GM23248 (cell line): ENCODE data around the gene GRAP2.

Source experiments
- EZH2 ChIP-seq: fragments of 200-600 bp; sonication (generic); IDR thresholded peaks from 2 replicates; pipeline ENCODE4 v1.6.1; 2018; ENCODE audit warnings: antibody characterized with exemption, mild to moderate bottlenecking; ENCODE audit not compliant: insufficient read depth, poor library complexity, severe bottlenecking
- EZH2phosphoT487 ChIP-seq: fragments of 200-600 bp; sonication (generic); IDR thresholded peaks from 2 replicates; pipeline ENCODE4 v1.6.1; 2018; ENCODE audit warnings: antibody characterized with exemption, moderate library complexity, mild to moderate bottlenecking, low read depth; ENCODE audit not compliant: insufficient read depth

DNA sequence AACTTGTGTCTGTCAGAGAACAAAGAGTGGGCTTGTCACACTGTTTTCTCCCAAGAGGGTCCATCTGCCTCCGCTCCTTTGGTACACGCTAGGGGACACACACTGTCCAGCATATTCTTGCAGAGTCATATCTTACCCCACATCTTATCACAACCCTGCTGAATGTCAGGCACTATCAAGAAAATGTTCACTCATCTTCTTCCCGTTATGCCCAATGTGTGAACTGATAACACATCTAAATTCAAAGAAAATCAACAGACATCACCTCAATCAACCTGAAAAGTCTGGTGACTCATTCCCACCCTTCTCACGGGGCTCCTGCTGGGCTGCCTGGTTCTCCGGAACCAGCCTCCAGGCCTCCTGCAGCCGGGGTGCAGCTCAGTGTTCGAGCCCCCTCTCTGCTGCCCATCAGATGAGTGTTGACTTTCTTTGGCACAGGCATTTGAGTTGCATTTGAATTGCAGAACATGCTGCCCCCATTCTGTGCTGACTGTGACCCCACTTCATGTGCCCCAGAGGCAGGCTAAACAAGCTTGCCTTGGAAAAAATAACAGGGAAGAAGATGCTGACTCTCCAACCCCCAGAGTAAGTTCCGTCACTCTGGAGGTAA lies 19.4 kb downstream of the GRAP2 start:
- TF ChIP-seq EZH2phosphoT487 (no peak), EZH2 (no peak)
